Loucy (cell line): Measurements from ENCODE around the gene PCNT.

Source experiments
- H2AFZ ChIP-seq: fragments of 200-600 bp; sonication (generic); 2 replicates; pipeline ENCODE4 v1.6.0; 2016; ENCODE audit warnings: antibody characterized with exemption, mild to moderate bottlenecking, low read length, moderate library complexity
- H3F3A ChIP-seq: fragments of 200-600 bp; 2 replicates; pipeline ENCODE4 v1.6.0; 2016; ENCODE audit warnings: antibody characterized with exemption, low read depth, mild to moderate bottlenecking
- H3K27me3 ChIP-seq: fragments of 200-600 bp; sonication (generic); 2 replicates; pipeline ENCODE4 v1.6.1; 2014; ENCODE audit warnings: low read length, mild to moderate bottlenecking; ENCODE audit not compliant: insufficient read depth, poor library complexity, severe bottlenecking
- H3K36me3 ChIP-seq: fragments of 200-600 bp; sonication (generic); 2 replicates; pipeline ENCODE4 v1.6.1; 2016; ENCODE audit warnings: low read length; ENCODE audit not compliant: insufficient read depth
- H3K4me1 ChIP-seq: fragments of 200-600 bp; sonication (generic); 2 replicates; pipeline ENCODE4 v1.5.1; 2014; ENCODE audit warnings: low read length, mild to moderate bottlenecking; ENCODE audit not compliant: insufficient read depth, poor library complexity, severe bottlenecking
- H3K4me2 ChIP-seq: fragments of 200-600 bp; sonication (generic); 2 replicates; pipeline ENCODE4 v1.6.0; 2014; ENCODE audit warnings: antibody characterized with exemption, low read length, low read depth, mild to moderate bottlenecking; ENCODE audit not compliant: poor library complexity, severe bottlenecking
- H3K4me3 ChIP-seq: fragments of 200-600 bp; sonication (generic); 2 replicates; pipeline ENCODE4 v1.5.1; 2014; ENCODE audit warnings: low read length, mild to moderate bottlenecking, mixed read lengths; ENCODE audit not compliant: poor library complexity, severe bottlenecking
- H3K79me2 ChIP-seq: fragments of 200-600 bp; sonication (generic); 2 replicates; pipeline ENCODE4 v1.6.1; 2014; ENCODE audit warnings: low read length; ENCODE audit not compliant: insufficient read depth
- H3K9ac ChIP-seq: fragments of 200-600 bp; sonication (generic); 2 replicates; pipeline ENCODE4 v1.6.0; 2014; ENCODE audit warnings: mild to moderate bottlenecking, low read depth, low read length, moderate library complexity; ENCODE audit not compliant: poor library complexity, severe bottlenecking
- H3K9me2 ChIP-seq: fragments of 200-600 bp; sonication (generic); replicated peaks from 2 replicates; pipeline ENCODE4 v1.6.1; 2016; ENCODE audit warnings: low read depth, low read length, mixed read lengths
- H3K9me3 ChIP-seq: fragments of 200-600 bp; sonication (generic); 2 replicates; pipeline ENCODE4 v1.6.1; 2014; ENCODE audit warnings: mild to moderate bottlenecking, antibody characterized with exemption, low read length, low read depth; ENCODE audit not compliant: insufficient read depth
- H4K20me1 ChIP-seq: fragments of 200-600 bp; sonication (generic); 2 replicates; pipeline ENCODE4 v1.6.0; 2014; ENCODE audit warnings: antibody characterized with exemption, low read length, mild to moderate bottlenecking; ENCODE audit not compliant: insufficient read depth, poor library complexity, severe bottlenecking
- CTCF ChIP-seq: fragments of 200-600 bp; sonication (generic); conservative IDR thresholded peaks from 2 replicates; pipeline ENCODE4 v1.5.1; 2014; ENCODE audit warnings: mild to moderate bottlenecking, antibody characterized with exemption, low read length
- EZH2phosphoT487 ChIP-seq: fragments of 200-600 bp; IDR thresholded peaks from 2 replicates; pipeline ENCODE4 v1.6.1; 2018; ENCODE audit warnings: antibody characterized with exemption, mild to moderate bottlenecking, moderate library complexity, borderline replicate concordance

PCNT gene

GRCh38 chr21:46323710-46324389, at the start of gene PCNT, which contains the start of gene C21orf58:
Gene PCNT (plus strand): TSS chr21:46324156. CDS start chr21:46324229, 73 bp downstream.
Gene C21orf58 (minus strand): TSS chr21:46323870. CDS start chr21:46322738, 1,132 bp downstream.
- H3F3A ChIP-seq = peaks cover 16% of the 10 kb centered on the region
- peak within 1 kb of the TSS; percentile 99 for H3K4me2 ChIP-seq
- H3K4me3 ChIP-seq = peak within 1 kb of the TSS; percentile 99
- H3K9me2 ChIP-seq = no peaks in the 10 kb centered on the region
- peaks cover 49% of the 10 kb centered on the region for H3K4me1 ChIP-seq
- H3K79me2 ChIP-seq = peaks cover 81% of the 10 kb centered on the region
- peaks cover 17% of the 10 kb centered on the region for H3K27me3 ChIP-seq
- H3K9me3 ChIP-seq = no peaks in the 10 kb centered on the region
- H3K36me3 ChIP-seq = peaks cover 4% of the 10 kb centered on the region; the same call in 1 of the 2 replicates
- no peak for TF ChIP-seq CTCF
- no peak for TF ChIP-seq EZH2phosphoT487
- H4K20me1 ChIP-seq = peaks cover 38% of the 10 kb centered on the region
- H3K9ac ChIP-seq = peak within 1 kb of the TSS; percentile 100
- H2AFZ ChIP-seq = peak within 1 kb of the TSS; percentile 78

- Histone ChIP-seq H4K20me1 (peaks cover 3% of the 10 kb centered on the region), H3K9me2 (no peaks in the 10 kb centered on the region), H3K27me3 (no peaks in the 10 kb centered on the region), H3K36me3 (peaks cover 68% of the 10 kb centered on the region), H3F3A (no peaks in the 10 kb centered on the region), H3K79me2 (peaks cover 15% of the 10 kb centered on the region; the same call in 1 of the 2 replicates), H2AFZ (no peak overlapping the region), H3K9me3 (no peaks in the 10 kb centered on the region), H3K4me3 (no peak overlapping the region), H3K9ac (no peak overlapping the region), H3K4me1 (peaks cover 4% of the 10 kb centered on the region), H3K4me2 (no peak overlapping the region)
- TF ChIP-seq CTCF (no peak), EZH2phosphoT487 (no peak)
These were observed 49.1 kb upstream of the PCNT start for GRCh38 chr21:46274797-46275390.

- Histone ChIP-seq H3K4me3 (peak overlapping the region; percentile 76), H3K79me2 (peaks cover 67% of the 10 kb centered on the region), H3K4me2 (peak overlapping the region; percentile 90)
These were observed 39.8 kb upstream of the PCNT start for GRCh38 chr21:46284077-46284644.

More at GRCh38 chr21:46284077-46284644, 39.8 kb upstream of the PCNT start:
- H2AFZ ChIP-seq = no peak overlapping the region
- TF ChIP-seq CTCF (no peak), EZH2phosphoT487 (no peak)
- H3K9me3 ChIP-seq = no peaks in the 10 kb centered on the region
- peaks cover 48% of the 10 kb centered on the region for H3K4me1 ChIP-seq
- peaks cover 50% of the 10 kb centered on the region for H4K20me1 ChIP-seq
- H3K36me3 ChIP-seq = peaks cover 10% of the 10 kb centered on the region
- H3F3A ChIP-seq = 0 out of 2 replicates have a peak, but pooled peaks cover 2% of the 10 kb centered on the region
- H3K27me3 ChIP-seq = no peaks in the 10 kb centered on the region
- H3K9ac ChIP-seq = peak overlapping the region; percentile 82
- H3K9me2 ChIP-seq = no peaks in the 10 kb centered on the region
